ENCODE results near the gene RWDD3.

RWDD3 gene

DNA sequence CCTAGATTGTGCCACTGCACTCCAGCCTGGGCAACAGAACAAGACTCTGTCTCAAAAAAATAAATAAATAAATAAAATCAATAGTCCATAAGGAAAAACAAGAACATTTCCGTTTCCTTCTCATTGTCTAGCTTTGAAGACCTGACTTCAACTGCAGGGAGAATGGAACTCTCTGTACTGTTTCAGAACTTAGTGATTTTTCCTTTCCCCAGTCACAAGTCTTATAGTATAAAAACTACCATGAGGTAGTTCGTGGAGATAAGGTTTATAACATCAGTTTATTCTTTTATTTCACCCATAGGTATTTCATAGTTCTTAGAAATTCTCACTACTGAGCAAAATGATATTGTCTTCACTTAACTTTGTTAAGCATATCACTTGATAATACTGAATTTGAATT is 11.4 kb upstream of the RWDD3 start:
- H3K27ac ChIP-seq, result no peak overlapping the region
- no peaks in the 10 kb centered on the region for H3K36me3 ChIP-seq
- intact Hi-C loops (cut with DNase I; ENCODE audit: low total_unique reads), result loop anchor here (10.0 kb wide), 1 partner anchor 48 kb away; no protein-coding TSS in a partner anchor
- H3K4me1 ChIP-seq, result no peaks in the 10 kb centered on the region
- no peak for DNase-seq
- no peak overlapping the region for H3K4me3 ChIP-seq
- TF ChIP-seq, protein P1, sequence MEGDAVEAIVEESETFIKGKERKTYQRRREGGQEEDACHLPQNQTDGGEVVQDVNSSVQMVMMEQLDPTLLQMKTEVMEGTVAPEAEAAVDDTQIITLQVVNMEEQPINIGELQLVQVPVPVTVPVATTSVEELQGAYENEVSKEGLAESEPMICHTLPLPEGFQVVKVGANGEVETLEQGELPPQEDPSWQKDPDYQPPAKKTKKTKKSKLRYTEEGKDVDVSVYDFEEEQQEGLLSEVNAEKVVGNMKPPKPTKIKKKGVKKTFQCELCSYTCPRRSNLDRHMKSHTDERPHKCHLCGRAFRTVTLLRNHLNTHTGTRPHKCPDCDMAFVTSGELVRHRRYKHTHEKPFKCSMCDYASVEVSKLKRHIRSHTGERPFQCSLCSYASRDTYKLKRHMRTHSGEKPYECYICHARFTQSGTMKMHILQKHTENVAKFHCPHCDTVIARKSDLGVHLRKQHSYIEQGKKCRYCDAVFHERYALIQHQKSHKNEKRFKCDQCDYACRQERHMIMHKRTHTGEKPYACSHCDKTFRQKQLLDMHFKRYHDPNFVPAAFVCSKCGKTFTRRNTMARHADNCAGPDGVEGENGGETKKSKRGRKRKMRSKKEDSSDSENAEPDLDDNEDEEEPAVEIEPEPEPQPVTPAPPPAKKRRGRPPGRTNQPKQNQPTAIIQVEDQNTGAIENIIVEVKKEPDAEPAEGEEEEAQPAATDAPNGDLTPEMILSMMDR (IDR thresholded peaks at IDR 0.05), result no peak
- H3K27me3 ChIP-seq, result no peaks in the 10 kb centered on the region
- H3K9me3 ChIP-seq, result no peaks in the 10 kb centered on the region

DNA sequence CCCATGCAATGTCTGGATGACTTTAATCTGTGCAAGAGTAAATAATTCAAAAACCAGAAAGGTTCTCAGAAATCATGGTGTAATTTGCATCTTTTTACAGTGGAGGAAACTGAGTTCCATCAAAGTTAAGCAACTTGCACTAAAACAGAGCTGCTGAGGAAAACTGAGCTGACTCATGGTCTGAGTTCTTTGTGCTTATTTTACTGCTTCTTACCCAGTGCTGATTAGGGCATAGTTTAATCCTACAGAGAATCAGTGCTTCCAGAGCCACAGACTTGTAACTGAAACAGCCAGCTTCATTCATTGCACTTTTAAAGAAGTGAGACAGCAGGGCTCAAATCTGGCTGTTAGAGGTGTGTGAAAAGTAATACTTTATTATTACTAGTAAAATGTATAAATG is 10.9 kb upstream of the RWDD3 start:
- no peak overlapping the region for H3K4me3 ChIP-seq
- TF ChIP-seq, protein P1 (IDR thresholded peaks at IDR 0.05), result no peak

DNA sequence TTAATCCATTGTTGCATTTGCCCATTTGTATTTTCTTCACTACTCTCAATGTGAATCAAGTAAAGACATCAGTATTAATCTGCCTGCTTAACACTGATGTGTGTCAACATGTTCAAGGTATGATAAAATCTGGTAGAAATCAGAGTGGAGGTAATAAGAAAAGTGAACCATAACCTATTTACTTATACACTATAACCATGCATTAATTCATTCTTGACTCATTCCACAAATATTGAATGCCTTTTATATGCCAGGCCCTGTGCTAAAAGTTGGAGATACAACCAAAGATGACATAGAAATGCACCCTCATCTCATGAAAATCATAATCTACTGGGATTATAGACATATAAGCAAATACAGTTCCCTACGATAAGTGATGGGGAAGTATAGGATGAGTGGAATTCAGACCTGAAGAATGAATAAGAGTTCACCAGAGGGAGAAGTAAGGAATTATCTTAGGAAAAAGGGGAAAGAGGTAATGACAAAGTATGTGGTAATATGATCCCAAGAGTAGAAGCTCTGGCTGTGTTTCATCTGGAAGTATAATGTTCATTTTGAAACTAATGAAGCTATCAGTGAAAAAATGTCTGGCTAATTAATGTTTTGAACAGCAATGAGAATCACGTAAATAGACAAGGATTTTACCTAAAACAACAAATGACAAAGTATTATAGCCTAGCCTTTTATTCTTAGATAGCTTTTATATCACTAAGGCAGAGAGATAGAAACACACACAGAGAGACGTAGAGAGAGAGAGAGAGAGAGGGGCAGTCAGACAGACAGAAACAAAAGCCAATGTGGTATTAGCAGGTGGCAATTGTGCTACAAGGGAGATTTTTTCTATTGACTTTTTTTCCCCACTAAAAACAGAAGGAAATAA is 7.0 kb upstream of the RWDD3 start:
- no peaks in the 10 kb centered on the region for H3K36me3 ChIP-seq
- no peak overlapping the region for H3K27ac ChIP-seq
- H3K9me3 ChIP-seq, result no peaks in the 10 kb centered on the region
- no peaks in the 10 kb centered on the region for H3K27me3 ChIP-seq
- H3K4me3 ChIP-seq, result no peak overlapping the region
- intact Hi-C loops (cut with DNase I; ENCODE audit: low total_unique reads), result loop anchor here (10.0 kb wide), 1 partner anchor 52 kb away; no protein-coding TSS in a partner anchor
- TF ChIP-seq, protein P1 (IDR thresholded peaks at IDR 0.05), result no peak
- H3K4me1 ChIP-seq, result peaks cover 0 to under 1% (median 0%) of the 10 kb centered on the region in 4 donors
- DNase-seq, result no peak

More for the DNA sequence above, 10.9 kb upstream of the RWDD3 start:
- Histone ChIP-seq H3K27ac (no peak overlapping the region), H3K36me3 (no peaks in the 10 kb centered on the region), H3K9me3 (no peaks in the 10 kb centered on the region), H3K27me3 (no peaks in the 10 kb centered on the region), H3K4me1 (no peaks in the 10 kb centered on the region)
- no peak for DNase-seq
- intact Hi-C loops (cut with DNase I; ENCODE audit: low total_unique reads), result loop anchor here (10.0 kb wide), 1 partner anchor 48 kb away; no protein-coding TSS in a partner anchor

DNA sequence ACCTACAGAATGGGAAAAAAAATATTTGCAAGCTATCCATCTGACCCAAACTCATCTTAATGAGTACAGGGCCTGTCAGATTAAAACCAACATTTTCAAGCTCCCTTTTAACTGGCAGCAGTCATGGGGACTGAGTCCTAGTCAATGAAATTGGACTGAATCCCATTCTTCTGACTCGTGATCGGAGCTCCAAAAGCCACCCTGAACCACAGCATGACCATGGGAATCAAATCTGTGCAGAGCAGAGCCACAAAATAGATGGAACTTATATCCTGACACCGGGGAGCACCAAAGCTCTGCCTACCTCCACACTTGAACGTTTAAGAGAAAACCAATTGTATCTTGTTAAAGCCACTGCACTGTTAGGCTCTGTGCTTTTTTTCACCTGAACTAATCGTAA is 5.0 kb upstream of the RWDD3 start:
- no peak overlapping the region for H3K4me3 ChIP-seq
- H3K27me3 ChIP-seq, result no peaks in the 10 kb centered on the region
- intact Hi-C loops (cut with DNase I; ENCODE audit: low total_unique reads), result loop anchor here (10.0 kb wide), 1 partner anchor 54 kb away; no protein-coding TSS in a partner anchor
- no peaks in the 10 kb centered on the region for H3K36me3 ChIP-seq
- H3K9me3 ChIP-seq, result no peaks in the 10 kb centered on the region
- TF ChIP-seq, protein P1 (IDR thresholded peaks at IDR 0.05), result no peak
- H3K4me1 ChIP-seq, result peaks cover 0 to 14% (median 5%) of the 10 kb centered on the region in 4 donors
- H3K27ac ChIP-seq, result no peak overlapping the region
- no peak for DNase-seq

DNA sequence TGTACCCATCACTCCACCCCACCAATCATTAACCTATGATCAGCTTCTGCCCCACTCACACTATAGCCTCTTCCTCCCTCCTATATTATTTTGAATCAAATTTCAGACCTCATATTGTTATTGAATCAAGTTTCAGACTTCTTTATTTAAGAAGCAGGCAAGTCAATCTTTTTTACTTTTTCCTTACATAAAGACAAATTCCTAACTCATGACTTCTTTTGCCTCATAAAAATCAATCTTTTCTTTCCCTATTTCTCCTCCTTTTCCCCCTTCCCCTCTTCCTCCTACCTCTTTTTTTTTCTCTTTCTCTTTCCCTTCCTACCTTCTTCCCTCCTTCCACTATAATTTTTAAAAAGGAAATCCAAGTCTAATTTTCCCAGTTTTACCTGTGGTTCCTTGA is 4.3 kb upstream of the RWDD3 start:
- intact Hi-C loops (cut with DNase I; ENCODE audit: low total_unique reads), result loop anchor here (5.0 to 10.0 kb wide), 3 partner anchors 55 to 155 kb away; partner anchors contain the start of genes ALG14 and TLCD4
- H3K4me3 ChIP-seq, result no peak overlapping the region
- no peak overlapping the region for H3K27ac ChIP-seq
- DNase-seq, result no peak
- TF ChIP-seq, protein P1 (IDR thresholded peaks at IDR 0.05), result no peak
- no peaks in the 10 kb centered on the region for H3K9me3 ChIP-seq
- H3K36me3 ChIP-seq, result no peaks in the 10 kb centered on the region
- no peaks in the 10 kb centered on the region for H3K27me3 ChIP-seq
- peaks cover 0 to 16% (median 5%) of the 10 kb centered on the region in 4 donors for H3K4me1 ChIP-seq
